Activated T-cell treated with anti-CD3 and anti-CD28 coated beads, Interleukin-2, amount 50 U/mL, for 4 hours (primary cell): Measurements from ENCODE around the gene DAGLA. TPM values are rescaled to one million over a fixed set of nuclear protein-coding genes. Genes with fewer than 3 reads are reported as not detected.

Source experiments
- ATAC-seq, 2 donors: fragments of 200-7000 bp; cut with Tn5 transposase; one replicate each; pipeline ENCODE4 v1.10.0; 2021
- DNase-seq: peaks from one replicate; pipeline ENCODE4 v3.0.0-alpha.2; 2020
- H3K27me3 Mint-ChIP-seq: one replicate; pipeline ENCODE4 v1.8.0; 2021; ENCODE audit warnings: low read depth, mixed read lengths
- H3K36me3 Mint-ChIP-seq: one replicate; pipeline ENCODE4 v1.8.0; 2022; ENCODE audit warnings: mixed read lengths; ENCODE audit not compliant: insufficient read depth
- H3K4me1 Mint-ChIP-seq: one replicate; pipeline ENCODE4 v1.8.0; 2021; ENCODE audit warnings: low read depth, mixed read lengths
- H3K4me3 Mint-ChIP-seq: one replicate; pipeline ENCODE4 v1.8.0; 2021; ENCODE audit warnings: mild to moderate bottlenecking, moderate library complexity, mixed read lengths
- H3K9me3 Mint-ChIP-seq: one replicate; pipeline ENCODE4 v1.8.0; 2021; ENCODE audit warnings: mixed read lengths
- total RNA-seq, 3 donors: library from RNA; stranded (reverse); gene quantifications; one replicate each; pipeline ENCODE4 v1.2.1, GENCODE V29; 2021

The DAGLA gene
- total RNA-seq, 3 donors from 2014 or later = 0.20 to 0.35 (median 0.21) TPM

DNA sequence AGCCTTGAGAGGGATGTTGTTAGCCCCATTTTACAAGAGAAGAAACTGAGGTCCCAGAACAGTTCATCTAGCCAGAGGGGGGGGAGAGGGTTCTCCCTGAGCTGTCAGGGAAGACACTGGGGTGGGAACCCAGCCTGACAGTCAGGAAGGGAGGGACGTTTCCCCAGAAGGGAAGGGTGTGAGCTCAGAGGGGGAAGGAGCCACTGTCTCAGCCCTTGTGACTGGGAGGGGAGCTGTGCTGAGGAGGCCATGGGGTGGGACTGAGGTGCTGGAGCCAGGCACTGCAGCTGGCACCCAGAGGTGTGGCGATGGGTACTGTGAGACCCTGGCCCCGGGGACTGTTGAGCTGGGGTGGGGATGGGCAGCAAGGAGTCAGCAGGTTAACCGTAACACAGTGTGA is 35.7 kb downstream of the DAGLA start:
- H3K27me3 Mint-ChIP-seq = no peaks in the 10 kb centered on the region
- no peaks in the 10 kb centered on the region for H3K4me1 Mint-ChIP-seq
- no peak for ATAC-seq
- H3K9me3 Mint-ChIP-seq = no peaks in the 10 kb centered on the region
- DNase-seq = no peak
- H3K36me3 Mint-ChIP-seq = no peaks in the 10 kb centered on the region
- no peak overlapping the region for H3K4me3 Mint-ChIP-seq

GRCh38 chr11:61716478-61717285 is 36.5 kb downstream of the DAGLA start:
- H3K9me3 Mint-ChIP-seq = no peaks in the 10 kb centered on the region
- no peaks in the 10 kb centered on the region for H3K36me3 Mint-ChIP-seq
- no peak overlapping the region for H3K4me3 Mint-ChIP-seq
- ATAC-seq = no peak
- no peaks in the 10 kb centered on the region for H3K4me1 Mint-ChIP-seq
- no peak for DNase-seq
- no peaks in the 10 kb centered on the region for H3K27me3 Mint-ChIP-seq

- no peaks in the 10 kb centered on the region for H3K36me3 Mint-ChIP-seq
- no peaks in the 10 kb centered on the region for H3K9me3 Mint-ChIP-seq
- no peaks in the 10 kb centered on the region for H3K27me3 Mint-ChIP-seq
- H3K4me3 Mint-ChIP-seq = no peak overlapping the region
- DNase-seq (no peak), ATAC-seq (no peak)
- H3K4me1 Mint-ChIP-seq = no peaks in the 10 kb centered on the region
Measured at GRCh38 chr11:61717286-61718033, 37.3 kb downstream of the DAGLA start.

DNA sequence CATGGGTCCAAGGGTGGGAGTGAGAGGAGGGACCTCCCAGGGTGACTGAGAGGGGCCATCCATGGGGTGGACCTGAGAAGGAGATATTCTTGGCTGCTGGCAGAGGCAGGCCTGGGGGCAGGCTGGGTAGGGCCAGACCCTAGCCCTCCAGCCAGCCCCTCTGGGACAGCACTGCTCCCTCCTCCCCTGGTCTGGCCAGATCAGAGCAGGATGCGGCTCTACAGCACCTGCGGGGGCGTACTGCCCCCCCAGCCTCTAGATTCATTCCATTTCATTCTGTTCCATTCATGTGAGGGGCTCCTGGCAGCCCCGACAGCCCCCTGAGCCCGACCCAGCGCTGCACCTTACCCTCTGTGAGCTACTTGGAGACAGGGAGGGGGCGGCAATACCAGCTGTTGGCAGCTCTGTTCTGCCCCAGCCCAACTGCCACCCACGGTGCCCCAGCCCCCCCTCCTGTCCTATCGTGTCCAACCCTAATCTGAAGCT is 37.9 kb downstream of the DAGLA start:
- H3K36me3 Mint-ChIP-seq = no peaks in the 10 kb centered on the region
- H3K4me1 Mint-ChIP-seq = no peaks in the 10 kb centered on the region
- no peak for DNase-seq
- no peaks in the 10 kb centered on the region for H3K9me3 Mint-ChIP-seq
- no peak for ATAC-seq
- no peaks in the 10 kb centered on the region for H3K27me3 Mint-ChIP-seq
- H3K4me3 Mint-ChIP-seq = no peak overlapping the region

DNA sequence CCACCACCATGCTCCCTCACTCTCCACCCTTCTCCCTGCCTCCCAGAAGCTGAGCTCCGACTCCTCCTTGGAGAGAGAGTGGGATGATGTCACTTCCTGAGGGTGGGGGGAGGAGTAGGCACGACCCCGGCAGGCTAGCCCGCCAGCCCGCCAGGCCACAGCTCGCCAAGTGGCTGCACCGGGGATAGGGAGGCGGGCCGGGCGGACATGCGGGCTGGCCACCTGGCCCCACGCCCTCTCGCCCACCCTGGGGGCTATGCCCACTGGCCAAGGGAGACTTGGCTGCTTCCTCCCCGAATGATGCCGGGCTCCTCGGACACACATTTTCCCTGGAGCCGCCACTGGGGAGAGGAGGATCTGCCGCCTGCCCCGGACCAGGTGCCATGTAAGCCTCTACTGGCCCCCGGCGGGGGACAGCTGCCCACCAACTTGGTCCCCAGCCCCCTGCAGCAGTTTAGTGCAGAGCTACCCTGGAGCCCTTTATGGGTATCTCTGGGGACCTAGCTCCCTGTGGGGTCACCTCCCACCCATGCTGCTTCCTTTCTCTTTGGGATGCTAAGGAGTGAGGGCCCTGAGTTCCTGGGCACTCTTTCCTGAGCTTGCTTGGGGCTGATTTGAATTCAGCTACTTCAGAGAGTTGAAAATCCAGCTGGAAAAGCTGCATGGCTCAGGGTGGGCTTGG is 38.6 kb downstream of the DAGLA start:
- ATAC-seq (no peak), DNase-seq (no peak)
- Mint-ChIP-seq H3K9me3 (no peaks in the 10 kb centered on the region), H3K36me3 (no peaks in the 10 kb centered on the region), H3K4me1 (no peaks in the 10 kb centered on the region), H3K27me3 (no peaks in the 10 kb centered on the region), H3K4me3 (no peak overlapping the region)

DNA sequence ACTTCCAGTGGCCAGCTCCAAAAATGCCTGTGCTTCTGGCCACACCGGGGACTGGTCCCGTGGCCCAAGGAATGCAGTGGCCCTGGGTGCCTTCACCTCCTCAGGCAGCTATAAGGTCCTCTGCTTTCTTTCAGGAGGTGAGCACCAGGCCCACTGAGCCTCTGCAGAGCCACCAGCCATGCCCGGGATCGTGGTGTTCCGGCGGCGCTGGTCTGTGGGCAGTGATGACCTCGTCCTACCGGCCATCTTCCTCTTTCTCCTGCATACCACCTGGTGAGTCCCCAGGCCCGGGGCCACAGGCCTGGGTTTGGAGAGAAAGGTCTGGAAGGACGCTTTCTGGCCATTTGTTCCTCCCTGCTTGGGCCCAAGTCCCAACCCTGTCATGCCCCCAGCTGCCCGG is 39.8 kb downstream of the DAGLA start:
- Mint-ChIP-seq H3K9me3 (no peaks in the 10 kb centered on the region), H3K4me3 (no peak overlapping the region), H3K36me3 (no peaks in the 10 kb centered on the region), H3K27me3 (no peaks in the 10 kb centered on the region), H3K4me1 (no peaks in the 10 kb centered on the region)
- no peak for ATAC-seq
- DNase-seq = no peak

GRCh38 chr11:61720597-61720996 is 40.4 kb downstream of the DAGLA start:
- no peaks in the 10 kb centered on the region for H3K9me3 Mint-ChIP-seq
- no peaks in the 10 kb centered on the region for H3K27me3 Mint-ChIP-seq

GRCh38 chr11:61724437-61724836 is 44.2 kb downstream of the DAGLA start:
- no peak for ATAC-seq

More at GRCh38 chr11:61720597-61720996, 40.4 kb downstream of the DAGLA start:
- no peak for ATAC-seq
- no peak for DNase-seq
- H3K36me3 Mint-ChIP-seq = no peaks in the 10 kb centered on the region
- no peaks in the 10 kb centered on the region for H3K4me1 Mint-ChIP-seq
- H3K4me3 Mint-ChIP-seq = no peak overlapping the region

GRCh38 chr11:61725781-61726231 is 45.6 kb downstream of the DAGLA start:
- DNase-seq (no peak), ATAC-seq (no peak)
- Mint-ChIP-seq H3K27me3 (no peaks in the 10 kb centered on the region), H3K9me3 (no peaks in the 10 kb centered on the region), H3K36me3 (no peaks in the 10 kb centered on the region), H3K4me1 (no peaks in the 10 kb centered on the region), H3K4me3 (no peak overlapping the region)

More at GRCh38 chr11:61724437-61724836, 44.2 kb downstream of the DAGLA start:
- Mint-ChIP-seq H3K4me3 (no peak overlapping the region), H3K27me3 (no peaks in the 10 kb centered on the region), H3K9me3 (no peaks in the 10 kb centered on the region), H3K36me3 (no peaks in the 10 kb centered on the region), H3K4me1 (no peaks in the 10 kb centered on the region)
- DNase-seq = no peak

DNA sequence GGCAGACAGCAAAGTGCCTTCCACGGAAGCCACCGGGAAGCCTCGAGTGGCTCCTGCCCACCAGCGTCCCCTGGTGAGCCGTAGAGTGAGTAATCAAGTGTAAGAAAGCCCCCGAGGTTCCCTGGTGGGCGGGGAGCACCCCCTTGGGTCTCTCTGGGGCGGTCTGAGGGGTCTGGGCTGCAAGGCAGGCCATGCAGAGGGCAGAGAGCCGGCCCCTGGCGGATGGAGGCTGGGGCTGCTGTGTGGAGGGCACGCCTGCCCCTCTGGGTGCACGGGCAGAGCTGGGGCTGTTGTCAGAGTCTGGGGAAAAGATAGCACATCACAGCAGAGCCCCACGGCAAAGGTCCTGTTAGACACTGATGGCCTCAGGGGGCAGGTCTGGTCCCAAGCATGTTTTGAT is 46.6 kb downstream of the DAGLA start:
- DNase-seq (no peak), ATAC-seq (no peak)

DNA sequence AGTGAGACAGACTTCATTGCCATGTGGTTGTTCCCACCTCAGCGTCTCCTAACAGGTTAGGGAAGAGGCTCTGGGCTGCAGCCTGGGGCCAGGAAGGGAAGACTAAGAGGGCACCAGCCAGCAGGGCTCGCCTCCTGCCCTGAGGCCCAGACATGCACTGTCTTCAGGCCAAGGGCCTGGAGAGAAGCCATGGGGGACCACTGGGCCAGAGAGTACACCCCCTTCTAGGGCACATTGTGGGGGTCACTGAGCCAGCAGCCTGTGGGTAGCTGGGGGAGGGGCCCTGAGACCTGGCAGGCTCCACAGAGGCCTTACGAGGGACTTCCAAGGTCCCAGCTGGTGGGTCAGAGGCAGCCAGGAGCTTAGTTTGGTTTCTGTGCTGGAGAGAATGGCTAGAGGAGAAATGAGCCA is 47.2 kb downstream of the DAGLA start:
- no peaks in the 10 kb centered on the region for H3K4me1 Mint-ChIP-seq
- H3K9me3 Mint-ChIP-seq = no peaks in the 10 kb centered on the region
- ATAC-seq (no peak), DNase-seq (no peak)
- no peaks in the 10 kb centered on the region for H3K36me3 Mint-ChIP-seq
- no peaks in the 10 kb centered on the region for H3K27me3 Mint-ChIP-seq
- H3K4me3 Mint-ChIP-seq = no peak overlapping the region

More for the DNA sequence above, 46.6 kb downstream of the DAGLA start:
- H3K36me3 Mint-ChIP-seq = no peaks in the 10 kb centered on the region
- no peak overlapping the region for H3K4me3 Mint-ChIP-seq
- H3K9me3 Mint-ChIP-seq = no peaks in the 10 kb centered on the region
- H3K4me1 Mint-ChIP-seq = no peaks in the 10 kb centered on the region
- H3K27me3 Mint-ChIP-seq = no peaks in the 10 kb centered on the region

- peaks cover under 1% of the 10 kb centered on the region for H3K4me1 Mint-ChIP-seq
- H3K4me3 Mint-ChIP-seq = no peak overlapping the region
- no peaks in the 10 kb centered on the region for H3K27me3 Mint-ChIP-seq
- ATAC-seq (no peak), DNase-seq (no peak)
- H3K9me3 Mint-ChIP-seq = no peaks in the 10 kb centered on the region
- no peaks in the 10 kb centered on the region for H3K36me3 Mint-ChIP-seq
Measured at GRCh38 chr11:61728066-61728939, 48.1 kb downstream of the DAGLA start.

GRCh38 chr11:61728940-61729219 is 48.7 kb downstream of the DAGLA start:
- no peak for DNase-seq
- no peak for ATAC-seq
- no peaks in the 10 kb centered on the region for H3K27me3 Mint-ChIP-seq
- H3K9me3 Mint-ChIP-seq = no peaks in the 10 kb centered on the region
- peaks cover 4% of the 10 kb centered on the region for H3K4me1 Mint-ChIP-seq
- no peaks in the 10 kb centered on the region for H3K36me3 Mint-ChIP-seq
- no peak overlapping the region for H3K4me3 Mint-ChIP-seq
